Measurements from ENCODE around the gene ERLIN1. TPM values are rescaled to one million over a fixed set of nuclear protein-coding genes. Genes with fewer than 3 reads are reported as not detected.
A peak's percentile ranks its signal among the peaks of the same experiment; 100 is the strongest.

Gene ERLIN1
- total RNA-seq, 1 donor from 2014 or later, result 15.0 TPM

DNA sequence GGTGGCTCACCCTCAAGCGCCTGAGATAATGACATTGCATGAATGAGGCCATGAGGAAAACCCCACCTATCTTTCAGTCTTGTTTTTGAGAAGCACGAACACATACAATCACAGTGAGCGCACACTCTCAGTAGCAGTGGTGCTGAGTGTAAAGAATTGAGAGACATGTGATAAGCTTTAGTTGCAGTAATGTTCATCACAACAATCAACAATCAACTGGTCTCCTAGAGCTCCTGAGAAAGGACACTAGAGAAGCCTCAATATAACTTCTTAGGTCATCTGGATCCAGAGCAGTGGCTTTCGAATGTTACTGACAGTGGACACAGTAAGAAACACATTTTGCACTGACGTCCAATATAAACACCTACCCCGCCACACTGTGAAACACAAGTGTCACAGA, 12.8 kb downstream of the ERLIN1 start:
- DNase-seq (ENCODE audit: low read depth), result no peak

DNA sequence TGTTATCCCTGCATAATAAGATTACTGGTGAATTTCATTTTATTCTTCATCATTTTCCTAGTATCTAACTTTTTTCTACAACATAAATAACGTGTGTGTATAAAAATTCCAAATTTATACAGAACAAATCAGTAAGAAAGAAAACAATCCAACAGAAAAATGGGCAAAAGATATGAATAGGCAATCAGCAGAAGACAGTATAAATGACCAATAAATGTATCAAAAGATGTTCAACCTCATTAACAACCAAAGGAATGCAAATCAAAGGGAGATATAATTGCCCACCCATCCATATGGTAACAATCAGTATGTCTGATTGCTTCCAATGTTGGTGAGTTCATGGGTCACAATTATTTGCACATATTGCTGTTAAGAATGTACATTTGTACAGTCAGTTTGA, 13.5 kb downstream of the ERLIN1 start:
- DNase-seq (ENCODE audit: low read depth), result no peak

DNA sequence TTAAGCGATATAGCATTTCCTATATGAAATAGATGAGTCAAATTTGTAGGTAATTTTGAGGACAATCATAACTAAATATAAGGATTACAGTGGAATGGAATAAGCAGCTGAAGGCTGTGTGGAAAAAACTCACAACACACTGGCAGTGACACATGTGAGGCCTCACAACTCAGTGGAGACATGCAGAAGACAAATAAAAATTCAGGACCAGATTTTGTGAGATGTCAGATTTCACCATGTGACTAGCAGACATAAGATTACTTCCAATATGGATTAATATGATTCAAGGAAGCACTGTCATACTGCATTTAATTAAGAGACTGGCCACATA, 17.6 kb downstream of the ERLIN1 start:
- DNase-seq (ENCODE audit: low read depth), result no peak

DNA sequence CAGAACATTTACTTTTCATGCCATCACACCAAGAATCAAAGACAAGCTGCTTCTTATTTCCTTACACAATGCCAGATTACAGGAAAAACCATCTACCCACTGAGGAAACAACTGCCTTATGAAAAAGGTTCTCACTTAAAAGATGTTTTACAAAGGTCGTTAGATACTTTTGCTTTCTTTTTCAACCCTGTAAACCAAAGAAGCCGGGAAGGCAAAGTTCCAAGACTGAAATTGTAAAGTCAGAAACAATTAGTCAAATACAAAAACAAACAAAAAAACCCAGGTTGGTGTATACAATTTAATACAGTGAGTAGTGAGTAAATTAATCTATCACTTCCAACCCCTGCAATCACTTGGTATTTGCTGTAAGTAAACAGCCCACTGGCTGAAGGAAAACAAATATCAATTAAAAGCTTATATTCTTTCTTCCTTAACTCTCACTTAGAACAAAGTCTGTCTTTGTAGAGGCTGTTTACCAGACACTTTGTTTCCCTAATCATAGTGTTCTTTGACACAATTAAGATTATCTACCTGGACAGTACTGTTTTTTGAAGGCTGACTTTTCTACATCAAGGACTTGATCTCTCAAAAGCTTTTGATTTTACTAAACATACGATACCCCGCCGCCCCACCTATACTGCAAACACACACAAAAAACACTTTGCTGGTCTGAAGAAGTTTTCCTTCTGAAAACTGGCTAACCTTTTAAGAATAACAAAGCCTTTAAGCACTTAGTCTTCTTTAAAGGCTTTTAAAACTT, 18.1 kb downstream of the ERLIN1 start:
- no peak for DNase-seq (ENCODE audit: low read depth)

DNA sequence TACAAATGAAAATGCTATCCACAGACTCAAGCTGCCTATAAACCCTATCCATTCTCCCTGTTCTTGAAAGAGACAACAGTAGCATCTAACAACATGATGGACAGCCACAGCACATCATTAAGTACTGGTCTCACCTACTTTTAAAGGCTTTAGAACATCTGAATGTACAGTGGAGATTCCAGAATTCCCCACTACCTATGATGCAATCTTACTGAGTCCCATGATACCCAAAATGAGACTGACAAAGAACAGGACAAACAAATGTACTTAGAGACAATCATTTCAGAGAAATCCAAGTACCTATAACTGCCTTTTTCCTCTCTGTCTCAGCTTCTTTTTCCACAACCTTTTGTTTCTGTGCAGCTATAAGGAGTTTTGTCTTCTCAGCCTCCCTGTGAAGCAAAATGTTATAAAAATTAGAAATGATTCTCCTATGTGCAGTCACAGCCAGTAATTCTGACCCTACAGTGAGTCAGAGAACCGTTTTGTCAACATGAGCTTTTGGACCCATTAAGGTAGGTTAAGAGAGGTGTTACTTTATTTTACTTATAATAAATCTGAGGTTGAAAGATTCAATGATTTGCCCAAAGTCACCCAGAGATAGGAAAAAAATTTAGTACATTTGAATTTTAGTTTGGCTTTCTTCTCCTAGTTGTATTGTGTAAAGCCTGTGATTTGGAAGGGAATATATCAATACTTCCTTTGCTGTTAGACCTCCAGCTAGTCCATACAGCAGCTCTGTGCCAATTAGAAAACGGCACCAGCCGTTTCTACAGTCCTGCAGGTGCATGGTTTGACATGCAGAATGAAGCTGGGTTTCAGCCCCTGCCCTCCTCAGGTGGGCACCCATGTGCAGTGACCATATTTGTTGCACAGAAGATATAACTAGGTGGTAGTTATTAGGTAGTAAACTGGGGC, 21.9 kb downstream of the ERLIN1 start:
- DNase-seq (ENCODE audit: low read depth), result no peak

DNA sequence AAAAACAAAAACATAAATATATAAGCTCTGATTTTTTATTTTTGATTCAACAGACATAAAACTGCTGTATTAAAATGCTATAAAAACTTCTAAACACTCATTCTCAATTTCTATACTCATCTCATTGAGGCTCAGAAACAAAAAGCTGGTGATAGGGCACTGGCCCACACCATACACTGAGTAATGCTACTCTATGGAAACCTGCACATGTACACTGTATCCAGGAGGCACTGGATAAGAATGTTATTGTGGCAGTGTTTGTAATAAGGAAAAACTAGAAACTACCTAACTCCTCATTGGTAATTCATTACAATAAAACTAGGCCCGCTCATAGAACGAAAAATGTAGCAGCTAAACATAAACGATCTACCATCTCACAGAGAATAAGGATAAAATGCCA, 23.1 kb downstream of the ERLIN1 start:
- no peak for DNase-seq (ENCODE audit: low read depth)

DNA sequence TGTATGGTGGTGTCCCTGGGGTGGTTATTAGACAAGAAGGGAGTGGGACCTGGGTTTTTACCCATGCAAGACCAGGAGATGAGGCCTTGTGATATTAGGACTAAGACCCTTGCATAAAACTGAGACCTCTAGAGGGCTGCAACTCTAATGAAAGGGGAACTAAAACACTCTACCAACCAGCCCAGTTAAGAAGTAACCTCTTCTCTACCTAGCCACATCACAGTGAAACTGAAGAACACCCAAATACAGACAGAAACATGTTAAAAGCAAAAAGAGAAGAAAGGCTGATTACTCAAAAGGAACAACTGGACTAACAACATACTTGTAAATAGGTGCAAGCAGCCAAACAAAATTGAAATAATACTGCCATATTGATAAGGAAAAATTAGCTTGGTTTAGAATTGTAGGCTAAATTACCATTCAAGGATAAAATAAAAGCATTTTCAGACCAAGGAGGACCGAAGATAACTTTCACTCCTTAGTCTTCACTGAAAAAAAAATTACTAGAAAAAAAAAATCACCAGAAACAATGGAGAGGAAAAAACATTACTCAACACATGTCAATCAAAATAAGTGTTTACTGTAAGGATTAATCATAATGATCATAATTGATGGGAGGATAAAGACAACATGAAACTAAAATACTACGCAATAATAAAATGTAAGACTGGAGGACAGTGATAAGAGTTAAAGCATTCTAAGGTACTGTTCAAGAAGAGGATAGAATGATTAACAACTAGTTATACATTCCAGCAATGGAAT, 27.6 kb downstream of the ERLIN1 start:
- DNase-seq (ENCODE audit: low read depth), result no peak

DNA sequence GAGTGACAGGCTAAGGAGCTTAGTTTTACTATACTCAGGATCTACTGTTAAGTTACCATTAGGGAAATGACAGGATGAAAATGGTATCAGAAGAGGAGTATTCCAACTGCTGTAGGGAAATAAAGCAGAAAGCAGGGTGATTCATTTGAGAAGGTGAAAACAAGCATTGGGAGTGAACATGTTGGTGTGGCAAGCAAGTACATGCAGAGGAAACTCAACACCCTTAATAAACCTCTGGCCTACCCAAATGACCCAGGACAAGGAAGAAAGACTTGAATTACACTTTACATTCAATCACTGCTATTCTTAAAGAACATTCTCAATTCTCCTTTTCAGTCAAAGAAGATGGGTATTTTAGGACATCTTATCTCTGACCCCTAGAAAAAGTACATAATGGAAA, 28.7 kb downstream of the ERLIN1 start:
- no peak for DNase-seq (ENCODE audit: low read depth)

DNA sequence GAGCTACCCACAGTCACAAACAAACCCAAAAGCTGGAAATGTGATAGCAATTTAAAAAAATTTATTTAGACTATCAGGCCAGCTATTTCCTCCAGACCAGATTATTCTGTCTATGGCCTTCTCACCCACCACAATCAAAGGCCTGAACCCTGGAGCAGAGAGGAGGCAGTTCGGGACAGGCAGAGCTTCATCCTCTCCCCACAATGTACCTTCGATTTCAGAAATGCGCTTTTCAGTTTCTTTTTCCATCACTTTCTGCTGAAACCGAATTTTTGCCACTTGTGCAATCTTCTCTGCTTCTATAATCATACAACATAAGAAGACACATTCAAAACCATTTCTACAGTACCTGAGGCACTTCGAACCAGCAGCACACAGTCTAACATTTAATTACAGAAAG, 29.9 kb downstream of the ERLIN1 start:
- DNase-seq (ENCODE audit: low read depth), result no peak

DNA sequence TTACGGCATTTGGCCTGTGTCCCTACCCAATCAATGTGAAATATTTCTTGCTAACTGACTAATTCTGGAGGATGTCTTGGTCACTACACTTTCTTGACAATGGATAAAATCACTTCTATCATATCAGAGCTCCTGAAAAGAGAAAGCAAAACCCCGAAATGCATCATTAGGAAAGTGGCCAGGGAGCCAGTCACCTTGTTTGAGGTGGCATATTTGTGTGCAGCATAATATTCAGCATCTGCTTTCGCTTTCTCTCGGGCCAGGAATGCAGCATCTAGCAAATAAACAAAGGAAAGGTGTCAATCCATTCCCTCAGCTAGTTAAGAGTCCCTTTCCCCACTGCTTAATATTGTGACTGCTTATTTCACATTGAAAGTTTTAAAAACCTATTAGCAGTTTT, 31.2 kb downstream of the ERLIN1 start:
- DNase-seq (ENCODE audit: low read depth), result no peak

DNA sequence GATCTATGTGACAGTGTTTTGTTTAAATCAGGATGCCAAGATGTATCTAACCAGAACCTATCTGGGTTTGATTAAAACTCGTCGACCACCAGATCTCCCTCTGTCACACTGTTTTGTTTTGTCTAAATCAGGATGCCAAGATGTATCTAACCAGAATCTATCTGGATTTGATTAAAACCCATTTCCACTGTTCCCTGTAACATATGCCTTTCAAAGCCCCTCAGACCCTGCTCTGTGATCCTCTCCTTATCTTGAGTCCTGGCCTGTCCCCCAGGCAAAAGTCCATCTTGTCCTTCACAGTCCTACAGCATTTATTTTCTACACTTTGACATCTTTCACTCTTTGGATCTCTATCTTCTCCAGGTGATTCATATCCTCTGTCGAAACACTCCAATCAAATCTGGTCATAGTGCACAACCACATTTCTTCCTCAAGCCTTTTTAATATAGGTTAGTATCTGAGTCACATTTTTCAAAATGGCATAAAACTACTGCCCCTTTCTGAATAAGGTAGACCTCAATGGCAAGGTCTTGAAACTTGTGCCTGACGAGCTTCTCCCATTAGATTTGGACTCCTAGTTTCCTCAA, 32.5 kb downstream of the ERLIN1 start:
- DNase-seq (ENCODE audit: low read depth), result no peak

DNA sequence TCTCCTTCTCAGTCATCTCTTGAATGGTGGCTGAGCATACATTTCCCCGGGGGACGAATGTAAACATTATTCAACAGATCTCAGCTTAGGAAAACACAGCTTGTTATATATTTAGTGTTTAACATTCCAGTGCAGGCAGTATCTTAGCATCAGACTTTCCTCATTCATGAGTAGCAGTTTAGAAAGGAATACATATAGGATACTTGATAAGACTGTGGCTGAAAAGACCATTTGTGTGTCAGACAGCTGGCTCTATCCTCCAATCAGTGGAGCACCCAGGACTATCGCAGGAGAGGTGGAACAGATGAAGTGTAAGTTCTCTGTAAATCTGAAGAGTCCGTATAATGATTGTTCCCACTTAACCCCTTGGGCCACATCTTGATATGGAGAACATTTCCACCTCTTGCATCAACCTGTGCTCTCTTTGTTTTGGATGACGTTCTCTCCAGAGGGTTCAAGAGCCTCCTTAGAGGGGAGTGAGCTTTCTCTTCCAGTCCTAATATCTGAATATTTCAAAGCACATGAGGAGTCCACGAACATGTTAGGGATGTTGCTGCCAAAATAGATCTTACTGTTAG, 34.0 kb downstream of the ERLIN1 start:
- DNase-seq (ENCODE audit: low read depth), result no peak

DNA sequence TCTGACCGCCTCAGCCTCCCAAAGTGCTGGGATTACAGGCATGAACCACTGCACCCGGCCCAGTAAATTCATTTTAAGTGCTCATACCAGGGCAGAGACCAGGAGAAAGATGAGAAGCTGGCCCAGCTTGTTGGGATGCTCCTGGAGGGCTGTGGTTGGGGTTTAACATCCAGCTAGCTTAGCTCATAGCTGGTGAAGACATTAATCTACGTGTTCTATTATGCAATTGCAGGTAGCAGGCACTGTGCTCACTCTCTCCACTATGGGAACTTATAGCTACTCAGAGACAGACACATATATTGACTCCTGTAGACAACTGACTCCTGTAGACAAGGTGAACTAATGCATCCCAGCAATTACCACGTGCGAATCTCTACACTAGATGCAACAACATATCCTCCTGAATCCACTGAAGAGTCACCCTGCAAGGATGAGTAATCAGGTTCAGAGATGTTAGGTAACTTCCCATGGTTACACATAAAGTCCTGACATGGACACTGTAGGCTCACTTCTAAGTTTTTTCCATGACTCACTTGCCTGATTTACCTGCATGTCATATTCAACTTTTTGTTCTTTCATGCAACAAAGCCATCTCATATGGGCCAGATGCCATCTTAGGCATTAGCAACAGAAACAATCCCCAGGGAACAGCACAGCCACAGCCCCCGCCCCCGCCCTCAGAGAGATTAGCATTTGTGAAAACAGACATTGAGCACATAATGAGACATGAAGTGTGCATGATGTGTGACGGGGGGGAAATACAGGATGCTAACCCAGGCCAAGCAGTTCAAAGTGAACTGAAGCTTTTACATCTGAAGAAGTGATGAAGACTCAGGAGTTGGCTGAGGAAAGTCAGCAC, 37.2 kb downstream of the ERLIN1 start:
- no peak for DNase-seq (ENCODE audit: low read depth)

DNA sequence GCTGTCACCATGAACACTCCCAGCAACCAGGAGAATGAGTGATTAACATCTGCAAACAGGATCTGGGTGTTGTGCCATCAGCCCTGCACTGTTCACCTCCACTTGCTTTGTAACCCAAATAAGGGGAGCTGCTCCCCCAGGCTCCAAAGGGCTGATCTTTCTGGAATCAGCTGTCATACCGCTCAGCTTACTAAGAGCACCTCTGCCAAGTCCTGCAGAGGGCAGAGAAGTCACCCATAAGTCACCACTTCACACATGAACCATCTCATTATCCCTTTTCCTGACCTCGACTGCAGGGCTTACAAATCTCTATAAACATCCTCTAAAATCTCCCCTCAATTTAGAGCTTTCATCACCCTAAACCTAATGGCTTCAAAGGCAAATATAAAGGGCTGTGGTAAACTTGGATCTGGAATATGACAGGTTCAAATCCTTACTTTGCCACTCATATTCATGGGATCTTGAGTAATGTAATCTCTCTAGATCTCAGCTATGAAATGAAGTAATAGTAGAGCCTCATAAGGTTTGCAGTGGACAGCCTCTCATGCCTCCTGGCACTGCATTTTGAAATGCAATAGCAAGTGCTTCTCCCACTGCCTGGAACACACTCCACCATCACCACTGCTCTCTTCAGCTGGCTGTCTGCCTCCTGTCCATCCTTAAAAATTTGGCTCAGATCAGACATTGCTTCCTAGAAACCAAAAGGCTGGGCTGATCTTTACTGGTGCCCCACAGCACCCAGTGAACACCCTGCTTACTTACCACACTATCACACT, 38.8 kb downstream of the ERLIN1 start:
- peak; percentile 48 for DNase-seq (ENCODE audit: low read depth)

DNA sequence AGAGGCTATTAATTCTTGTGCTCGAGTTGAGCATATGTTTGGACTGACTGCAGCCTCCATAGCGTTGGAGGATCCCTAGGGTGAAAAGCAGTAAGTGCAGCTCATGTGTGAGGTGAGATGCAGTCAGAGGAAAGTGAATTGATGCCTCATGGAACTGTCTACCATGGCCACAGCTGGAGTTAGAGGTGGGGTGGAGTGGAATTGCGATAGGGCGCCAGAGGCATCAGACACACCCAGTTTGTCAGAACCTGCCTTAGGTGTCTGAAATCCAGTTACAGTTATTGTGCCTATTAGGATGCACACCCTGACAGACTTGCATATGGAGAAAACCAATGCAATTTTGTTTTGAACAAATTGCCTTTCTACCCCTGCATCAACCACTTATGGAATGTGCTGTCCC, 39.4 kb downstream of the ERLIN1 start:
- no peak for DNase-seq (ENCODE audit: low read depth)

DNA sequence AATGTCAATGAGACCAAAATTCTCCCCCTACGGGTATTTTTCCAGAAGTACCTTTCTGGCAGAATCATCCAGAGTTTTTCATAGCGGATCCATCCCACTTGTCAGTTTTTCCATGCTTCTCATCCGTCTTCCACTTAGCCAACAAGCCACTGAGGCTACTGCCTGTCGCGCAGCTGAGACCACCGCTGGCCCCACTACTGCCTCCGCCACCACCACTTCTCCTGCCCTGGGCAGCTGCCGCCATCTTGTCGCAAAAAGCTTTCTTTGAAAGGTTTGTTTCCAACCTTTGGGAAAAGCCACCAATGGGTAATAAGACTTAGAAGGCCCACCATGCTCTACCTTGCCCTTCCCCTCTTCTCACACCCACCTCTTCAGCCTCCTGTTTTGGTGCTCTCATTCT, 42.1 kb downstream of the ERLIN1 start:
- DNase-seq (ENCODE audit: low read depth), result no peak

DNA sequence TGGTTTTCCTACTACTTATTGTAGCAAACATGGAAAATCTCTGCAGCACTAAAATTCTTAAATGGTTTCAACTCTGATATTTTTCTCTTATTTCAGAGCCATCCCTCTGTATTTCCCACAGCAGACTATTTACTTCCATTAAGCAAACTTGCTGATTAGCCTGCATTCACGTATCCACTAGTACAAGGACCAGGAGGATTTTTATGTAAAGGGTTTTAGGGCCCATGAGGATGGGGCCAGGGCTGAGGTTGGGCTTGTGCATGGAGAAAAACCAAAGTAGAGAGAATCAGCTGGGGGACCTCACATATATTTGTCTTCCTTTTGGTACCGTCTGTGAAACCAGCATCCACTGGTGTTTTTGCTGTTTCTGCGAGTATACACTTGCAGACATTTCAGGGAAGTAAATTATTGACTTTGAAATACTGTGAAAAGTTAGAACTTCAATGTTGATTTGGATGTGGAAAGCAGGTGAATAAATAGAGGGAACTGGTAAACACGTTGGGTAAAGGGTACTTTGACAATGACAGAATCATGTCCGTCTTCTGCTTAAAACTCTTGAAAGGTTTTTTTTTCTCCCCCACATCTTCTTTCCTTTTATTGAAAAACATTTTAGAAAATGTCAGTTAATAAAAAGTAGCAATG, 44.3 kb downstream of the ERLIN1 start:
- no peak for DNase-seq (ENCODE audit: low read depth)

DNA sequence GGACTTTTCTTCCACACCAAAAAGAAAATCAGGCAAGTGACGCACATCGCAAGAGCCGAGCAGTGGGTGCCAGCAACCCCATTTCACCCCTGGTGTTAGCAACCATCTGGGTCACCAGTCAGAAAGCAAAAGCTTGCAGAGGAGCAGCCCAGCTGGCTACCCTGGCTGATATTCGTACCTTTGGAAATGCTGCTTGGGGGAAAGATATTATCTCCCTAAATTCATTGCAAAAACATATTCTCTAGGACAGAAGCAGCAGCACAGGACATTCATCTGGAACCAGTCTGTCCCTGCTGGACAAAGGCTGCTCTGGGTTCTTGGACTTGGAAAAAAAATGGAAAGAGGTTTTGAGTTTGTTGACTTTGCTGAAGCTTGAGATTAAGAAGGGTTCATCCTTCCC, 45.8 kb downstream of the ERLIN1 start:
- DNase-seq (ENCODE audit: low read depth), result no peak

DNA sequence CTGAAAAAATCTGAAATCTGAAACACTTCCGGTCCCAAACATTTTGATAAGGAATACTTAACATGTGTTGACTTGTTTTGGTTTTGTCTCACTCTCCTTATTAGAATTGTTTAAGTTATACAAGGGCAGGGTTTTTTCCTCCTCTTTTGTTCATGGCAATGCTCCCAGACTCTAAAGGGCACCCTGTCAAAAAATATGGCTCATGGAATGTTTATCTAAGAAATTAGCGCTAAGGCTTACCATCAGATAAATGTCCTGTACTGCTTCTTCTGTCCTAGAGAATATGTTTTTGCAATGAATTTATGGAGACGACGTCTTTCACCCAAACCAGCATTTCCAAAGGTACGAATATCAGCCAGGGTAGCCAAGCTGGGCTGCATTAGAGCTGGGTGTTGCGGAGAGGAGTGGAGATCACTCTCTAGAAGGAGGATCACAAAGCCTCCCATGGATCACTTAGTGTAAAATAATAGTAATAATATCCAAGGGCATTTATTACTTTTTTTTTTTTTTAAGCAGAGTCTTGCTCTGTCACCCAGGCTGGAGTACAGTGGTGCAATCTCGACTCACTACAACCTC, 46.8 kb downstream of the ERLIN1 start:
- DNase-seq (ENCODE audit: low read depth), result no peak

Data from myocyte (in vitro differentiated cells).